ENCODE measurements around the gene TFCP2L1.
"Not testable (repeated sequence)": the region's sequence is repeated elsewhere in the genome, so short reads cannot be mapped to it uniquely, and the experiment has no call there.

The TFCP2L1 gene

DNA sequence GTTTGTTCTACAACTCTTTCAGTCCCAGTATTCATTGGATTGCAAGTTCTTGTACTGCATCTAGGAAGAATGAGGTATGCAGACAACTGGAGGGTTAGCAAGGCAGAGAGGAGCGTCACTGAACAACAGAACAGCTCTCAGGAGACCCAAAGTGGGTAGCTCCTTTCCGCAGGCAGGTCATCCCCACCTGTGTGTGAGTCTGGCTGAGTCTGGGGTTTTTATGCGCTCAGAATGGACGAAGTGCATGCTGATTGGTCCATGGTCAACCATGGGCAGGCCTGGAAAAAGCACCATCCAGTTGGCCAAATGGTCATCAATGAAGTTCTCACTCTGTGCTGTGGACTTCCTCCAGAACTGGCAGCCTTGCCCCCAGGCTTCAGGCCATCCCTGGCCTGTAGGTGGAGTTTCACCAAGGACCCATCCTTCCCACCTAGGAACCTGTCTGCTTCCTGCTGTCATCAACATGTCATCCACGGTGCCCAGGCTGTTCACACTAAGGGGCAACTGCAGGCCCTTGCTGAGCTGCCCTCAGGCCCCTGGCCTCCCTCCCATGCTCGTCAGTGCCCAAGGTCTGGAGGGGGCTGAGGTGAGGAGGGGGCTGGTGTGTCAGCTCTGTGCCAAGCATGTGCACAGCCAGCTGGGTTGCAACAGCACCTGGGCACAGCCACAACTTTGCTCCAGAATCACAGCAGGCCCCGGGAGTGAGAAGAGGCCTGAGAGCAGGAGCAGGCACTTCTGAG, 11.1 kb upstream of the TFCP2L1 start:
- DNase-seq (ENCODE audit: low read depth in 2 of 2) = no peak

GRCh38 chr2:121294881-121295840, 10.2 kb upstream of the TFCP2L1 start:
- no peak for DNase-seq (ENCODE audit: low read depth in 2 of 2)

GRCh38 chr2:121293450-121294325, 8.7 kb upstream of the TFCP2L1 start:
- no peak for DNase-seq (ENCODE audit: low read depth in 2 of 2)

- DNase-seq (ENCODE audit: low read depth in 2 of 2) = no peak
Measured at GRCh38 chr2:121291251-121291580, 6.2 kb upstream of the TFCP2L1 start.

DNA sequence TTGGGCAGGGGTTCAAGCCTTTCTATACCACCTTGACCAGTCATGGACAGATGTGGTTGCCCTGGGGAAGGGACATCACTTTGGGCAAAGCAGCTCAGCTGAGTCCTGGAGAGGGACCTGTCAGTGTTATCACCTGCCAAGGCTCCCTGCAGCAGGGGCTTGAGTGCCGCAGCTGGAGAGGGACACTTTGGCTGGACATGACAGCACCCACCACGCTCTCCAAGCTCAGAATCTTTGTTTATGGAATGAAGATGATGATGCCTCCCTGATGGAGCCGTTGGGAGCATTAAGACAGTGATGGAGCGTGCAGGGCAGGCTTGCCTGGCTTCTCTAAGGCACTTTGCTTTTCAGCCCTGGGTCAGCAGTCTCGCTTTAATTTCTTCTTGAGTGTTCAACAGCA, 4.3 kb upstream of the TFCP2L1 start:
- DNase-seq (ENCODE audit: low read depth in 2 of 2) = no peak

- no peak for DNase-seq (ENCODE audit: low read depth in 2 of 2)
Measured at GRCh38 chr2:121288454-121289231, 3.6 kb upstream of the TFCP2L1 start.

DNA sequence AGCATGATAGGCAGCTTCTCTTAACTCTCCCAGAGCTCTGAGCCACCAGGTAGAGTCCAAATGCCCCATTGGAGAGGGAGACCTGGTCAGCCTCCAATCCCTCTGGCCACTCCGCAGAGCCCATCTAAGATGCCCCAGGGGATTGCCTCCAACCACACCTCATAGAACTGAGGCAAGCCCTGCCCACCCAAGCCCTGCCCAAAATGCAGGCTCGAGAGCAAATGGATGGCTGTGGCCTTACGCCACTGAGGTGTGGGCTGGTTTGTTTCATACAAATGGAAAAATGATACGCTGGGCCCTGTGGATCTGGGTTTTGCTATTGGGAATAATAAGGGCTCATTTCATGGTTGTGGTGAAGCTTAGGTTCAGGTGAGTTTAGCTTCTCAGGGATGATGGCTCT, 3.0 kb upstream of the TFCP2L1 start:
- DNase-seq (ENCODE audit: low read depth in 2 of 2) = no peak

DNA sequence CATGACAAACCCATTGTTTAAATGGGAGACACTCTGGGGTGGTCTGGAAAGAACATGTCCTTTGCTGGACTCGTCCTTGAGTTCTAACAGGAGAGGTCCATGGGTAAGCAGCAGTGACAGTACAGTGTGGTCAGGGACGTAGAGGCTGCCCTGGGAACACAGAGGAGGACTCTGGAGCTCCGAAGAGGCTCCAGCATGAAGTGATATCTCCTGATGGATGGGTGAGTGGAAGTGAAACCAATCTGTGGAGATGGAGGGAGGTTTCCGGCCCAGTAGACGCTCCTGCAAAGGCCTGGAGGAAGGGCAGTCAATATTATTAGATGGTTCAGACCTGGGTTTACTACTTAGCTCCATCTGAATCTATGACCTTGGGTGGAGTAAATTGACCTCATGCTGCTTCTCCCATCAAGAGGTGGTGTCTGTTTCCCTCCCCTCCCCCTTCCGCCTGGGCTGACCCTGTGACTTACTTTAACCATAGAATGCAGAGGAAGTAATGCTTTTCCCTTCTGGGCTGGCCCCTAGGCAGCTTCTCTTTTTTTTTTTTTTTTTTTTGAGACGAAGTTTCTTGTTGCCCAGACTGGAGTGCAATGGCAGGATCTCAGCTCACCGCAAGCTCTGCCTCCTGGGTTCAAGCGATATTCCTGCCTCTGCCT, 2.3 kb upstream of the TFCP2L1 start:
- no peak for DNase-seq (ENCODE audit: low read depth in 2 of 2)

- DNase-seq (ENCODE audit: low read depth in 2 of 2) = no peak
Measured at GRCh38 chr2:121286506-121286905, 1.5 kb upstream of the TFCP2L1 start.

- DNase-seq (ENCODE audit: low read depth in 2 of 2) = no peak
Measured at GRCh38 chr2:121285926-121286325, 924 bp upstream of the TFCP2L1 start.

DNA sequence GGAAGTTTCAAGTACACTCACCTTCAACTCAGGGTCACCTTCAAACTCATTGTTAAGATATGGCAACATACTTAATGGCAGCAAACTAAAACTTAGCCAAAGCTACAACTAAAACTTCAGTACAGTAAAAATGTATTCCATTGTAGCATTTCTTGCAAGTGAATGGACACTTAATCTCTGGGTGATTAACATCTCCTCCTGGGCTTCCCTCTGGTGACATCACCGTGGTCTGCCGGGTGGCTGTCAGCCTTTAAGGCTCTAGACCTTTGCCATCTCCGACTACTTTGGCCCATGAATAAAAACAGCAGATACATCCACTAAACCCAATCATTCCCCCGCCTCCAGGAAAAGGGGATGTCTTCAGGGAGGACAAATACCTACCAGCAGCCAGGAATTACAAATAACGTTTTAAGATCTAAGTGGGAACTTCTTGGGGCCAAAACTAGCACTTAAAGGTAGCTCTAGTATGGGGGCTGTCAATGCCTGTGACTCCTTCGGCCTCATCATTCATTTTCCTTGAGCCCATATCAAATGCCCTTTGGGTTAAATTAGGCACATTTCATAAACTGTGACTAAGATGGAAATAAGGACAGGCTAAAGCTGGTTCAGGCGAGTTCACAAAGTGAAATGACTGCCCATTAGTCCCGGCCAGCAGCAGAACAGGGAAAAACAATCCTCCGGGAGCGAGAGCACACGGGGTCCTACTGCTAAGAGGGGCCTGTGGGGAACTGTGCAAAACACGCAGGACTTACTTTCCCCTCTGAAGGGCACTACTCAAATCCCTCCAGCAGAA, 1.1 kb downstream of the TFCP2L1 start:
- no peak for DNase-seq (ENCODE audit: low read depth in 2 of 2)

DNA sequence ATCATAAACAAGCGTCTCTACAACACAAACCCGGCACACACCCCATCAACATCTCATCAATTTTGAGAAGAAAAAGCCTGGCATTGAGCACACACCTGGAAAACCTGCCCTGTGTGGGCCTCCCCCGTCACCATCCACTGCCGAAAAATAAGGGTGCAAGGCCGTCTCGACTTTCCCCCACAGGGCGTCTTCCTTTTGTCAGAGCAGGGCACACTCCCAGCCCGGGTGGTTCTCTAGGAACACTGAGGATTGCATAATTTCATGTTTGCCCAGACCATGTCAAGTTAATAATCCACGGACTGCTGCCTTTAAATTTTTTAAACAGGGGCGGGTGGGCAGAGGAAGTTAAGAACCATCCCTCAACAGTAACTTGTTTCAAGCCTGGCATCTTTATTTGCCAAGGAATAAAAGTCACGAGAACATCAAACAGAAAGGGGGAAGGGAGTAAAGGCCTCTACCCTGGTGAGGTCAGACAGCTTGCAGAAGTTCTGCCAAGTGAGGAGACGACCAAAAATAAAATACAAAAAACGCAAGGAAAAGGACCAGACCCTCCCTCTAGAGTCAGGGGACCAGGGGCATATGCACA, 2.1 kb downstream of the TFCP2L1 start:
- no peak for DNase-seq (ENCODE audit: low read depth in 2 of 2)

GRCh38 chr2:121281694-121282093, 3.3 kb downstream of the TFCP2L1 start:
- DNase-seq (ENCODE audit: low read depth in 2 of 2) = no peak

GRCh38 chr2:121281107-121281506, 3.9 kb downstream of the TFCP2L1 start:
- no peak for DNase-seq (ENCODE audit: low read depth in 2 of 2)

DNA sequence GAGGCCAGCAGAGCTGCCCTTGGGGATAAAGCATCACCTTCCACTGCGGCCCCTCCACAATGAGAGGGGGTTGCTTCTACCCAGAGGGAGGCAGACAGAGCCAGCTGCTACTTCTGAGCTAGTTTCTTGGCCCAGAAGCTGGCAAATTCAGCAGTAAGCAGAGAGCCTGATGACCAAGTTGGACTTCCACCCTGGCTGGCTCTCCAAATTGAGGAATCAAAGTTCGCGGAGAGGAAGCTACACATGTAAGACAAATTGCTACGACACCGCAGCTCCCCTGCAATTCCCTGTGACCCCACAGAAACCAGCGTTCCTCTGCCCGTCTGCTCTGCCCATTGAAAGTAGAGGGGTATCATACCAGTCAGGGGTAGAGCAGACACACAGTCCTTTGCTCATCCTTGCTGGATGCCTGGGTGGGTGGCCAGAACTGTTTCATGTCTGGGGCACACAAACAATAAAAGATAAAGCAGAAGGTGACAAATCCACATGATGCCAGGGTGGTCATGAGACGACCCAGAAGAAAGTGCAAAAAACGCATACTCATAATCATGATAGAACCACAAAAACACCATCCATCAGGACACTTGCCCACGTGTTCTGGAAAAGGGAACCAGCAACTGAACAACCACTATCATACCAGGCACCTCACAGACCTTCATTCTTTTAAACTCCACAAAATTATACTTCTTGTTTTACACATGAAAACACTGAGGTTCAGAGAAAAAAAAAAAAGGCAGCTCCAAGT, 5.4 kb downstream of the TFCP2L1 start:
- DNase-seq (ENCODE audit: low read depth in 2 of 2) = no peak

GRCh38 chr2:121276341-121276740, 8.7 kb downstream of the TFCP2L1 start:
- no peak for DNase-seq (ENCODE audit: low read depth in 2 of 2)

GRCh38 chr2:121273116-121273515, 11.9 kb downstream of the TFCP2L1 start:
- DNase-seq (ENCODE audit: low read depth in 2 of 2) = no peak

DNA sequence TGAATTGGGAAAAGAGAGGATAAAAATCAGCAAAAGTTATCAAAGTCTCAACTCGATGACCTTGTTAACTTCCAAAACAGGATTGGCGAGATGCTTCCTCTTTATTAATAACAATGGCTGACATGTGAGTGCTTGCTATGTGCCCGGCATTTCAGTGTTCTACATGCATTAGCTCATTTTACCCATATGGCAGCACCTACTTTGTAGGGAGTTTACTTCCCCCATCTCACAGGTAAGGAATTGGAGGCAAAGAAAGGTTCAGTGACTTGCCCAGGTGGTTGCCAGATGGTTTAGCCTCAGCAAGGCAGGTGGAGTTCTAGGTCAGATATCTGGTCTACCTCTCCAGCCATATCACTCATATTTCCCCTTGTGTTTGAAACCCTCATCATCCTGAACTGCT, 12.4 kb downstream of the TFCP2L1 start:
- DNase-seq (ENCODE audit: low read depth in 2 of 2) = no peak

- not testable (repeated sequence) for DNase-seq (ENCODE audit: low read depth in 2 of 2)
Measured at GRCh38 chr2:121269436-121269835, 15.6 kb downstream of the TFCP2L1 start.

Measured in stimulated activated CD8-positive, alpha-beta memory T cell treated with anti-CD3 and anti-CD28 coated beads, Interleukin-2, amount 100 ng/mL, for 1 hour (primary cell).